Large intestine (tissue), 3 donors: Measurements from ENCODE around the gene CHST11. TPM values are rescaled to one million over a fixed set of nuclear protein-coding genes. Genes with fewer than 3 reads are reported as not detected.

Source experiments
- DNase-seq, 2 donors: peaks; one replicate each; pipeline versions ENCODE4 v3.0.0 to v3.0.0-alpha.2; 2013
- H3K27ac ChIP-seq: one replicate; pipeline ENCODE4 v1.5.1; 2013; ENCODE audit warnings: low read length
- H3K27me3 ChIP-seq: 2 replicates; pipeline ENCODE4 v1.6.1; 2013; ENCODE audit warnings: low read length; ENCODE audit not compliant: control insufficient read depth, insufficient read depth
- H3K36me3 ChIP-seq: 2 replicates; pipeline ENCODE4 v1.6.1; 2013; ENCODE audit warnings: low read length; ENCODE audit not compliant: control insufficient read depth, insufficient read depth
- H3K4me1 ChIP-seq: one replicate; pipeline ENCODE4 v1.6.1; 2013; ENCODE audit warnings: low read length; ENCODE audit not compliant: control insufficient read depth, insufficient read depth
- H3K4me3 ChIP-seq: one replicate; pipeline ENCODE4 v1.5.1; 2013; ENCODE audit warnings: low read length
- H3K9me3 ChIP-seq: one replicate; pipeline ENCODE4 v1.6.1; 2013; ENCODE audit warnings: mild to moderate bottlenecking, low read depth, low read length, moderate library complexity; ENCODE audit not compliant: control insufficient read depth
- WGBS: methylation state at CpG from one replicate; pipeline ENCODE4 v1.1.5; 2013; ENCODE audit warnings: low lambda C conversion rate; ENCODE audit not compliant: insufficient coverage; 5-methylcytosine and 5-hydroxymethylcytosine counted together
- polyA plus RNA-seq: library from polyadenylated mRNA; unstranded; fragments of 120-200 nt; gene quantifications from one replicate; pipeline ENCODE4 v1.2.1, GENCODE V29; 2013

CHST11 gene
- polyA plus RNA-seq, 1 donor: 5.9 TPM

- no peak overlapping the region for H3K4me3 ChIP-seq
- WGBS: 87% methylated on average over 5 of the region's 5 CpGs
- no peak for DNase-seq
- no peaks in the 10 kb centered on the region for H3K9me3 ChIP-seq
- H3K4me1 ChIP-seq: no peaks in the 10 kb centered on the region
- H3K36me3 ChIP-seq: no peaks in the 10 kb centered on the region
- no peak overlapping the region for H3K27ac ChIP-seq
- H3K27me3 ChIP-seq: no peaks in the 10 kb centered on the region
Observed at GRCh38 chr12:104785886-104786285, 329.1 kb downstream of the CHST11 start.

DNA sequence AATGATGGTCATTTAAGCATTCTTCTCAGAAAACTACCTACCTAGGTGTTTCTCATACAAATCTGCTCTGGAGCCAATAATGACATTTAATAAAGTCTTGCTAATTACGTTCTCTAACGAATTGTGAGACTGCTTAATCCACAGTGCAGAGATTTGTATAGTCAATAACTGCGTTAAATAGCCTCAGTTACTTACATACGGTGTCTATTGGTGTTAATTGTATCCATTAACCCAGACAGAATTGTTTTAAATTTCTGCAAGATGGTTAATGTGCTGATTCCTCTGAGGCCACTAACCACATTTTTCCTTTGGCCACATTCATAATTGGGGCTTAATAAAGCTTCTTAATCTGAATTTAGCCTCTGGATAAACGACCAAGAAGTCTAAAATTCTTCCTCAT is 329.6 kb downstream of the CHST11 start:
- no peaks in the 10 kb centered on the region for H3K4me1 ChIP-seq
- no peak for DNase-seq
- H3K27ac ChIP-seq: no peak overlapping the region
- WGBS: 90% methylated on average over 2 of the region's 5 CpGs
- no peaks in the 10 kb centered on the region for H3K27me3 ChIP-seq
- no peaks in the 10 kb centered on the region for H3K36me3 ChIP-seq
- H3K4me3 ChIP-seq: no peak overlapping the region
- no peaks in the 10 kb centered on the region for H3K9me3 ChIP-seq

- Histone ChIP-seq H3K9me3 (no peaks in the 10 kb centered on the region), H3K27me3 (no peaks in the 10 kb centered on the region), H3K4me3 (no peak overlapping the region), H3K4me1 (no peaks in the 10 kb centered on the region), H3K36me3 (no peaks in the 10 kb centered on the region), H3K27ac (no peak overlapping the region)
- DNase-seq: peak in 1 of 2 donors; percentile 2
Observed at GRCh38 chr12:104788840-104789271, 332.1 kb downstream of the CHST11 start.

- Histone ChIP-seq H3K4me1 (no peaks in the 10 kb centered on the region), H3K4me3 (no peak overlapping the region), H3K36me3 (no peaks in the 10 kb centered on the region), H3K27me3 (no peaks in the 10 kb centered on the region), H3K27ac (no peak overlapping the region), H3K9me3 (no peaks in the 10 kb centered on the region)
- no CpG with 5 or more reads among the region's 19 CpGs for WGBS
- peak in 1 of 2 donors; percentile 6 for DNase-seq
Observed at GRCh38 chr12:104790296-104791125, 333.8 kb downstream of the CHST11 start.

DNA sequence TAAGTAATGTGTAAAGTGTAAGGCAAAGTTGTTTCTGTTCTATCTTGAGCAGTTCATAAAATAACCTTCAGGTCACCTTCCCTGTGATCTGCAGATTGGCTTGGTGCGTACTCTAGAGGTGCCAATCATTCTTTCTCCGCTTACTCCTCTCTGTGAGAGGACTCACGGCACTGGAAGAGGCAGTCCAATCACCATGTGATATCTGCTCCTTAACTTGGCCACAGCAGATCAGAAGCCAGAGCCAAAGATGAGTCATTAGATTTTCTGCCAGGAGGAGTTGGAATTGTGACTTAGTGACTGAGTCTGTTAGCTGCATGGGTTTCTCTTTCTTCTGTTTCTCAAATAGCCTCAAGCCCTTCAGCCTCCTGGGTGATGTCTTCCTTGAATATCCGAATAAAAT is 335.8 kb downstream of the CHST11 start:
- WGBS: no CpG with 5 or more reads among the region's 4 CpGs
- H3K27ac ChIP-seq: no peak overlapping the region
- DNase-seq: no peak

DNA sequence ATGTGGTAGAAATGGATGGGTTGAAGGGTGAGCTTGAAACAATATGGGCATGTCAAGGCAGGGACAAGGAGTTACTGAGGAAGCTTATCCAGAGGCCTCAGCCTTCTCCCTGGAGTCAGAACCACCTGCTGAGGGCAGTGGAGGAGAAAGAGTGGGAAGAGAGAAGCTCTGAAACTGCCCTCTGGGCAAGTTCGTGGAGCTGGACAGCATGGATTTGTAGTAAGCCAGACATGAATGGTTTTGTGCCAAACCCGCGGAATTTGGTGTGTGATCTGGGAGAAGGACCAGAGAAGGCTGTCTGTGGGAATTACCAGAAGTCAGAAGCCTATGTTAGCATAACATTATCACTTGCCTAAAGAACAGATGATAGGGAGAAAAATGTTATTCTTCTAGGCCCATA is 336.5 kb downstream of the CHST11 start:
- no peaks in the 10 kb centered on the region for H3K27me3 ChIP-seq
- no peak for DNase-seq
- H3K9me3 ChIP-seq: no peaks in the 10 kb centered on the region
- WGBS: no CpG with 5 or more reads among the region's 3 CpGs
- H3K4me1 ChIP-seq: no peaks in the 10 kb centered on the region
- no peak overlapping the region for H3K27ac ChIP-seq
- no peak overlapping the region for H3K4me3 ChIP-seq
- no peaks in the 10 kb centered on the region for H3K36me3 ChIP-seq

More for the DNA sequence above, 335.8 kb downstream of the CHST11 start:
- H3K36me3 ChIP-seq: no peaks in the 10 kb centered on the region
- no peaks in the 10 kb centered on the region for H3K27me3 ChIP-seq
- H3K4me1 ChIP-seq: no peaks in the 10 kb centered on the region
- H3K4me3 ChIP-seq: no peak overlapping the region
- no peaks in the 10 kb centered on the region for H3K9me3 ChIP-seq

- H3K27ac ChIP-seq: no peak overlapping the region
- no CpG with 5 or more reads among the region's 1 CpG for WGBS
- H3K4me3 ChIP-seq: no peak overlapping the region
- no peak for DNase-seq
- no peaks in the 10 kb centered on the region for H3K27me3 ChIP-seq
- H3K4me1 ChIP-seq: no peaks in the 10 kb centered on the region
- H3K36me3 ChIP-seq: no peaks in the 10 kb centered on the region
- no peaks in the 10 kb centered on the region for H3K9me3 ChIP-seq
Observed at GRCh38 chr12:104793968-104794367, 337.2 kb downstream of the CHST11 start.

DNA sequence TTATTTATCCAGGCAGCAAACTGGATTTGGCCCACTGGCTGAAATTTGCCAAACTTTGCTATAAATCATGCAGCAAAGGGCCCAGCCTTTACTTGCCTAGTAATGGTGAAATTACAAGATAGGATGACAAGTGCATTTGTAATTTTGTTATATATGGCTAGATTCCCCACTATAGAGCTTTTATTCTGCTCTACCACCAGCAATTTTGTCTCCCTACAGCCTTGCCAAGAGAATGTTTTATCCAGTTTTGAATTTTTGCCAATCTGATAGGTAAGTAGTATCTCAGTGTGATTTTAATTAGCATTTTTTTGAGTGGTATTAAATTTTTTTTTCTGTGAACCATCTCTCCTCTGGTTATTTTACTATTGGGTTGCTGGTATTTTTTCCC is 339.7 kb downstream of the CHST11 start:
- no peaks in the 10 kb centered on the region for H3K27me3 ChIP-seq
- H3K36me3 ChIP-seq: no peaks in the 10 kb centered on the region
- no peak overlapping the region for H3K27ac ChIP-seq
- DNase-seq: no peak
- no peak overlapping the region for H3K4me3 ChIP-seq
- H3K9me3 ChIP-seq: no peaks in the 10 kb centered on the region
- H3K4me1 ChIP-seq: no peaks in the 10 kb centered on the region

- no peaks in the 10 kb centered on the region for H3K36me3 ChIP-seq
- H3K27me3 ChIP-seq: no peaks in the 10 kb centered on the region
- no CpG with 5 or more reads among the region's 1 CpG for WGBS
- H3K9me3 ChIP-seq: no peaks in the 10 kb centered on the region
- no peaks in the 10 kb centered on the region for H3K4me1 ChIP-seq
- no peak for DNase-seq
- no peak overlapping the region for H3K4me3 ChIP-seq
- H3K27ac ChIP-seq: no peak overlapping the region
Observed at GRCh38 chr12:104799458-104799857, 342.7 kb downstream of the CHST11 start.

- DNase-seq: no peak
- Histone ChIP-seq H3K27ac (no peak overlapping the region), H3K4me3 (no peak overlapping the region), H3K9me3 (no peaks in the 10 kb centered on the region), H3K36me3 (no peaks in the 10 kb centered on the region), H3K27me3 (no peaks in the 10 kb centered on the region), H3K4me1 (no peaks in the 10 kb centered on the region)
- 60% methylated on average over 1 of the region's 4 CpGs for WGBS
Observed at GRCh38 chr12:104801005-104801404, 344.3 kb downstream of the CHST11 start.

- H3K4me1 ChIP-seq: no peaks in the 10 kb centered on the region
- H3K27me3 ChIP-seq: no peaks in the 10 kb centered on the region
- DNase-seq: no peak
- H3K27ac ChIP-seq: no peak overlapping the region
- no peaks in the 10 kb centered on the region for H3K9me3 ChIP-seq
- no peaks in the 10 kb centered on the region for H3K36me3 ChIP-seq
- no peak overlapping the region for H3K4me3 ChIP-seq
Observed at GRCh38 chr12:104801427-104801826, 344.7 kb downstream of the CHST11 start.
